Right cardiac atrium (tissue), 5 donors: ENCODE measurements around the gene OGFR. TPM values are rescaled to one million over a fixed set of nuclear protein-coding genes. Genes with fewer than 3 reads are reported as not detected.
"Not testable (repeated sequence)": the region's sequence is repeated elsewhere in the genome, so short reads cannot be mapped to it uniquely, and the experiment has no call there.

Source experiments
- ATAC-seq, 2 donors: fragments of 200-7000 bp; cut with Tn5 transposase; one replicate each; pipeline versions ENCODE4 v1.8.0 to v1.9.1; 2020; ENCODE audit warnings: moderate library complexity in 2 of 2, mild to moderate bottlenecking in 1 of 2
- DNase-seq, 3 donors: peaks; one replicate each; pipeline ENCODE4 v3.0.0-alpha.2; 2020
- H3K27ac ChIP-seq: one replicate; pipeline ENCODE4 v1.5.1; 2013; ENCODE audit warnings: mild to moderate bottlenecking, low read length, control low read depth, moderate library complexity
- H3K27me3 ChIP-seq: one replicate; pipeline ENCODE4 v1.6.1; 2013; ENCODE audit not compliant: control insufficient read depth, insufficient read depth
- H3K4me1 ChIP-seq: one replicate; pipeline ENCODE4 v1.6.1; 2013; ENCODE audit warnings: low read length; ENCODE audit not compliant: control insufficient read depth, insufficient read depth
- H3K4me3 ChIP-seq: one replicate; pipeline ENCODE4 v1.5.1; 2013; ENCODE audit warnings: low read length, control low read depth
- H3K9me3 ChIP-seq: one replicate; pipeline ENCODE4 v1.6.1; 2013; ENCODE audit warnings: low read length; ENCODE audit not compliant: control insufficient read depth
- WGBS: extraction: QIAGEN DNeasy Blood & Tissue Kit; methylation state at CpG from one replicate; pipeline ENCODE4 v1.1.7; 2013; 5-methylcytosine and 5-hydroxymethylcytosine counted together
- intact Hi-C, 4 donors: fragments of 100-400 bp; cut with DNase I; formaldehyde crosslinking; loops; one replicate each; pipeline versions ENCODE4 v1.11.0 to v1.14.0; 2022 to 2023
- polyA plus RNA-seq: library from polyadenylated mRNA; stranded (reverse); fragments of 200-250 nt; gene quantifications from one replicate; pipeline ENCODE4 v1.2.3, GENCODE V29; 2013
- total RNA-seq, 4 donors: library from RNA; stranded (reverse); fragmentation: NEBNext Ultra II Directional; extraction: Animal tissue kit (Norgen Biotek cat#: 25700); gene quantifications; one replicate each; pipeline ENCODE4 v1.2.1, GENCODE V29; 2021
- donor health status: healthy with polysubstance abuse.
- donor health status: DM: no; HTN: yes; CAD: no.
- donor health status: DM: no; HTN: no; CAD: no.
- donor health status: DM: no; HTN: yes; CAD: no; lungs with severe emphysema.
- donor health status: DM: yes; HTN: yes; CAD: no.

The OGFR gene
- total and polyA plus RNA-seq, 5 donors = 21.0 to 29.6 (median 24.6) TPM

GRCh38 chr20:62839261-62839660, 34.6 kb downstream of the OGFR start:
- intact Hi-C loops = no loop called here
- Histone ChIP-seq H3K27me3 (no peaks in the 10 kb centered on the region), H3K9me3 (no peaks in the 10 kb centered on the region), H3K27ac (no peak overlapping the region), H3K4me1 (no peaks in the 10 kb centered on the region), H3K4me3 (no peak overlapping the region)
- 94% methylated on average over 8 of the region's 8 CpGs for WGBS
- no peak for DNase-seq
- ATAC-seq = no peak

- 86% methylated on average over 11 of the region's 11 CpGs for WGBS
- H3K9me3 ChIP-seq = no peaks in the 10 kb centered on the region
- H3K4me1 ChIP-seq = no peaks in the 10 kb centered on the region
- no peaks in the 10 kb centered on the region for H3K27me3 ChIP-seq
- no peak for ATAC-seq
- peak in 1 of 3 donors; percentile 32 for DNase-seq
- intact Hi-C loops = no loop called here
- no peak overlapping the region for H3K27ac ChIP-seq
- H3K4me3 ChIP-seq = no peak overlapping the region
Observed at GRCh38 chr20:62839816-62840215, 35.2 kb downstream of the OGFR start.

GRCh38 chr20:62840244-62841197, 35.9 kb downstream of the OGFR start:
- 79% methylated on average over 45 of the region's 45 CpGs for WGBS
- no peaks in the 10 kb centered on the region for H3K27me3 ChIP-seq
- H3K27ac ChIP-seq = no peak overlapping the region
- peak in 2 of 3 donors; percentile 41 to 43 for DNase-seq
- no peaks in the 10 kb centered on the region for H3K4me1 ChIP-seq
- intact Hi-C loops = no loop called here
- ATAC-seq = peak in 1 of 2 donors; percentile 19
- no peak overlapping the region for H3K4me3 ChIP-seq
- H3K9me3 ChIP-seq = no peaks in the 10 kb centered on the region

DNA sequence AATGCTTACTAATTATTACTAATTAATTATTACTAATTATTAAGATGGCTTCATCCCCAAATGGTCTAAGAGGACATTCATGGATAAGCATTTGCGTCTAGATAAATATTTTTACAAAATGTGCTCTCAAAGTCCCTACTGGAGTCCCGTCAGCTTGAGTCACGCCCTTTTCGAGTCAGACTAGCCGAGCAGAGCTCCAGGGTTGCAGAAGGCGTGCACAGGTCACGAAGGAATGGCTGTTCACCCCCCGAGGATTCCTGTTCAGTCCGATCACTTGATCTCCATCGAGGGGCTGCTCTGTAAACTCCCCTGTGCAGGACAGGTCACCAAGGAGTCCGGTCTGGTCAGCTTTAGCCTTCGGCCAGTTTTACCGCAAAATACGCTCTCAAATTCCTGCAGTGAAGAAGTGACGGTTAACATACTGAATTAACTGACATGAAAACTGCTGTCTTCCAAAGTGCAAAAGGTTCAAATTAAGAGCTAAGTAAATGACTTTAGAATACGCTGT, 37.1 kb downstream of the OGFR start:
- intact Hi-C loops = no loop called here
- ATAC-seq (no peak), DNase-seq (no peak)
- Histone ChIP-seq H3K27ac (no peak overlapping the region), H3K27me3 (no peaks in the 10 kb centered on the region), H3K4me3 (no peak overlapping the region), H3K9me3 (no peaks in the 10 kb centered on the region), H3K4me1 (no peaks in the 10 kb centered on the region)
- WGBS = 89% methylated on average over 16 of the region's 16 CpGs

GRCh38 chr20:62843656-62844055, 39.0 kb downstream of the OGFR start:
- WGBS = 97% methylated on average over 10 of the region's 10 CpGs
- Histone ChIP-seq H3K4me3 (no peak overlapping the region), H3K27ac (no peak overlapping the region), H3K9me3 (no peaks in the 10 kb centered on the region), H3K27me3 (no peaks in the 10 kb centered on the region), H3K4me1 (no peaks in the 10 kb centered on the region)
- intact Hi-C loops = no loop called here
- no peak for ATAC-seq
- DNase-seq = no peak

DNA sequence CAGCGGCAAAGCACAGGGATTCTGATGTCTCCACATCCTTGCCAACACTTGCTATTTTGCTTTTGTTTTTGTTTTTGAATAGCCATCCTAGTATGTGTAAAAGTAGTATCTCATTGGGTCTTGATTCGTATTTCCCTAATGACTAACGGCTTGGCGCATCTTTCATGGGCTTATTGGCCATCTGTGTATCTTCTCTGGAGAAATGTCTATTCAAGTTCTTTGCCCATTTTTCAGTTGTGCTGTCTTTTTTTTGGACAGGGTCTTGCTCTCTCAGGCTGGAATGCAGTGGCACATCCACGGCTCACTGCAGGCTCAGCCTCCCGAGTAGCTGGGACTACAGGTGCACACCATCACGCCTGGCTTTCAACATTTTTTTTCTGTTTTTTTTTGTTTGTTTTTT, 39.5 kb downstream of the OGFR start:
- no peaks in the 10 kb centered on the region for H3K27me3 ChIP-seq
- no peaks in the 10 kb centered on the region for H3K9me3 ChIP-seq
- no peak overlapping the region for H3K27ac ChIP-seq
- ATAC-seq (no peak), DNase-seq (no peak)
- H3K4me1 ChIP-seq = no peaks in the 10 kb centered on the region
- intact Hi-C loops = no loop called here
- 96% methylated on average over 7 of the region's 7 CpGs for WGBS
- no peak overlapping the region for H3K4me3 ChIP-seq

DNA sequence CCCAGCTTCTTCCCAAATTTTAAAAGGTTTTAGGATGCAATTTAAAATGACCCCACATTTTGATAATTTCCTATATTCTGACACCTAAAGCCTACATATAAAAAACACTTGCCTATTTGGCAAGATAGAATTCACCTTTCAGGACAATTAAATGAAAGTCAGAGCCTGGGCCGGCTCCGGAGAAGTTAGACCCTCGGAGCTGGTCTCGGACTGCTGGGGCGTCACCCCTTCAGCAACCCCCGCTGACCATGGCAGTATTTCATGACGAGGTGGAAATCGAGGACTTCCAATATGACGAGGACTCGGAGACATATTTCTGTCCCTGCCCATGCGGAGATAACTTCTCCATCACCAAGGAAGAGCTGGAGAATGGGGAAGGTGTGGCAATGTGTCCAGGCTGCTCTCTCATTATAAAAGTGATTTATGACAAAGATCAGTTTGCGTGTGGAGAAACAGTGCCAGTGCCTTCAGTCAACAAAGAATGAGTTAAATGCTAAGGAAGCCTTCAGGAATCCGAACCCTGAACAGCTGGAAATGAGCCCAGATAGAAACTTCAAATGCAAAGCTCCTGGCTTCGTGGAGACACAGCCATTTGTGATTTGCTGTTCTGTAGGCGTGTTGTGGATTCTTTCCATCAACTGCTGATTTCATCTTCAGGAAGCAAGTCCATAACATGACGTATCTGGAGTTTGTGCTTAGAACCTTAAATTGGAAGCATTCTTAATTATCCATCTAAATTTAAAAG, 41.0 kb downstream of the OGFR start:
- H3K4me1 ChIP-seq = no peaks in the 10 kb centered on the region
- ATAC-seq (no peak), DNase-seq (no peak)
- H3K27me3 ChIP-seq = no peaks in the 10 kb centered on the region
- no peaks in the 10 kb centered on the region for H3K9me3 ChIP-seq
- 87% methylated on average over 16 of the region's 16 CpGs for whole genome bisulfite sequencing
- no peak overlapping the region for H3K27ac ChIP-seq
- intact Hi-C loops = no loop called here
- H3K4me3 ChIP-seq = no peak overlapping the region

- WGBS = 80% methylated on average over 19 of the region's 19 CpGs
- Histone ChIP-seq H3K4me3 (no peak overlapping the region), H3K4me1 (no peaks in the 10 kb centered on the region), H3K27ac (no peak overlapping the region), H3K9me3 (no peaks in the 10 kb centered on the region), H3K27me3 (no peaks in the 10 kb centered on the region)
- intact Hi-C loops = no loop called here
- DNase-seq (peak in 2 of 3 donors; percentile 74 to 80), ATAC-seq (peak in 1 of 2 donors; percentile 31)
Observed at GRCh38 chr20:62846166-62846890, 41.7 kb downstream of the OGFR start.

DNA sequence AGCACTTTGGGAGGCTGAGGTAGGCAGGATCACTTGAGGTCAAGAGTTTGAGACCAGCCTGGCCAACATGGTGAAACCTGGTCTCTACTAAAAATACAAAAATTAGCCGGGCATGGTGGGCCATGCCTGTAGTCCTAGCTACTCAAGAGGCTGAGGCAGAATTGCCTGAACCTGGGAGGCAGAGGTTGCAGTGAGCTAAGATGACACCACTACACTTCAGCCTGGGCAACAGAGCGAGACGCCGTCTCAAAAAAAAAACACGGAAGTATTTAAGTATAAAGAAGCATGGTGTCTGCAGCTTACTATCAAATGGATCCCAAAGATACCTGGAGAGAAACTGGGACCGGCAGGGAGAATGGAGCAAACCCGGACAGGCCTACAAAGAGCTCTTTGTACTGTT, 44.3 kb downstream of the OGFR start:
- WGBS = 93% methylated on average over 7 of the region's 7 CpGs
- ATAC-seq, intact Hi-C loops, H3K4me3 ChIP-seq, H3K27me3 ChIP-seq, DNase-seq, H3K27ac ChIP-seq, H3K9me3 ChIP-seq, H3K4me1 ChIP-seq: not testable (repeated sequence)

DNA sequence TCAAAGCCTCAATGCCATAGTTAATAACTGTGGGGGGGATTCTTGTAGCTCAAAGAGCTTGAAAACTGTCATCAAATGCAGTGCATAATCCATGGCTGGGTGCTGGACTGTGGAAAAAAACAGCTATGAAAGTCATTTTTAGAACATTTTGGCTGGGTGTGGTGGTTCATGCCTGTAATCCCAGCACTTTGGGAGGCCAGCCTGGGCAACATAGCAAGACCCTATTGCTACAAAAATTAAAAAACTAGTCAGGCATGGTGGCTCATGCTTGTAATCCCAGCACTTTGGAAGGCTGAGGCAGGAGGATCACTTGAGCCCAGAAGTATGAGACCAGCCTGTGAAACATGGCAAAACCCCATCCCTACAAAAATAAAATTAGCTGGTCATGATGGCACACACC, 44.8 kb downstream of the OGFR start:
- no peak for DNase-seq
- ATAC-seq = no peak
- Histone ChIP-seq H3K27me3 (no peaks in the 10 kb centered on the region), H3K4me3 (no peak overlapping the region), H3K4me1 (no peaks in the 10 kb centered on the region), H3K9me3 (no peaks in the 10 kb centered on the region), H3K27ac (no peak overlapping the region)
- intact Hi-C loops = no loop called here
